HL-60/S4 treated with retinoic acid at 250 ng/mL for 4 days and 3 days (cell line): ENCODE data around the gene UVRAG.

Experiments
- in situ Hi-C: fragments of 300-500 bp; cut with MboI; formaldehyde crosslinking; loops from 2 replicates; pipeline ENCODE4 v1.7.0; 2022; ENCODE audit warnings: low sequenced_read_pairs

The UVRAG gene

DNA sequence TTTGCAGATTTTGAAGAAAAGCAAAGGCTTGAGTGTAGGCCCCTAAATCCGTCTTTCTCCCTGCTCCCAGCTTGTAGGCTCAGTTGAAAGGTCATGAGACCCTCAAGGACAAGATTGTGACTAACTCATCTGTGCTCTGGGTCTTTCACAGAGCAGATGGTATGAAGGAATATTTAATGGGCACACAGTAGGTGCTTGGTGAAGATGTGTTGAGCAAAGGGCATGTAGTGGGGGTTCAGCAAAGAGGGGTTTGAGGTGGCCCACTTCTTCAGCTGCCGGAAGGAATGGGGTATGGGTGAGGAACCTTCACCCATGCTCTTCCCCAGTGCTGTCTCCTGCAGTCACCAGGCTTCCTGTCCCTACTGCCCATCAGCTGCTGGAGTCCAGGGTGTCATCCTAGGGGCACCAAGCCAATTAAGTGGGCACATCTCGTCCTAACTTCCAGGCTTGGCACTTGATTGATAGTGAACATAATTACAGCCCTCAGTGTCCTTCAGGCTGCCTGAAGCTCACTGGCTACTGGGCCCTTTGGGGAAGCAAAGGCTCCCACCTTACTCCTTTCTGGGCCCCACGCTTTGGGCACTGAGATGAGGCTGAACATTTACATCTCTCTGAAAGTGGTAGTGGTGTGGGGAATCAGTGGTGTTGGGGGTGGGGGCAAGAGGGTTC is 31.5 kb upstream of the UVRAG start:
- in situ Hi-C loops, result no loop called here

DNA sequence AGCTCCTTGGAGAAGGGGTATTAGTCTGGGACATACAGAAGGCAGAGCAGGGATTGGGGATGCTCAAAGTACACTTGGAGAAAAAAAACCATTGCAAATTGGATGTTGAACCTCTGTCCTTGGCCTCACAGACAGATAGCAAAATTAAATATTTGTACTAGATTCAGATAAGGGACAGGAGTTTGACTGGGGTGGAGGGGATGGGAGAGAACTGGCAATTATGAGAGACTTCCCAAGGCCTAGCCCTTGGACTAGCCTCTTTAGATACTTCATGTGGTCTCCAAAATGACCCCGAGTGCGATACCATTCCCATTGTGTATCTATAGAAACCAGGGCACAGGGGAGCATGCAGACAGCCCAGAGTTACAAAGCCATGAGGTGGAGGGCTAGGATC is 30.9 kb upstream of the UVRAG start:
- in situ Hi-C loops, result no loop called here

DNA sequence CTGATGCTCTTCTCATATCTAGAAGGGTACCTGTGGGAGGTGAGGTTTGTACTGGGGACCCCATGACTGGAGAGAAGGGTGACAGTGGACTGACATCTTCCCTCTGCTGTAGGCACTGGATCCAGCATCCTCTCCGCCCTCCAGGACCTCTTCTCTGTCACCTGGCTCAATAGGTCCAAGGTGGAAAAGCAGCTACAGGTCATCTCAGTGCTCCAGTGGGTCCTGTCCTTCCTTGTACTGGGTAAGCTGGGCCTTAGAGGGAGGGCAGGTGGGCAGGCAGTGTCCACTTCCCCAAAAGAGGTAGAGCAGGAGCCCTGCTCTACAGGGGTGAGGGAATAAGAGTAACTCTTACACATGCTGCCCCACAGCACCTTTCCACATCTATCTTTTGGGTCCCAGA is 30.5 kb upstream of the UVRAG start:
- in situ Hi-C loops, result no loop called here

DNA sequence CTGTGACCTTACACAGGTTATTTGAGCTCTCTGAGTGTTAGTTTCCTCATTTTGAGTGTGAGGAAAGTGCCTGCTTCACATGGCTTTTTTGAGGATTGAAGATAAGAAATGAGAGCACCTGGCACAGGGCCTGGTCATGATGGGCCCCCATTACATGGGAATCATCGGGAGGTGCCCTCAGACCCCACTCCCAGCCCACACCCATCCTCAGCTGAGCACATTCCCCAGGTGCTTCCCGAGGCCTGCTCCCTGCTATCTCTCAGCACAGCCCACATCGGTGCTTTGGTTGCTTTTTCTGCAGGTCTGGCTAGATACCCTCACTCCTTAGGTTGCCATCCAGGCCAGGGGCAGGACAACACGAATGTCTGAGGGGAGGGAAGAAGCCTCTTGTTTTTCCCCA is 29.8 kb upstream of the UVRAG start:
- in situ Hi-C loops, result no loop called here

DNA sequence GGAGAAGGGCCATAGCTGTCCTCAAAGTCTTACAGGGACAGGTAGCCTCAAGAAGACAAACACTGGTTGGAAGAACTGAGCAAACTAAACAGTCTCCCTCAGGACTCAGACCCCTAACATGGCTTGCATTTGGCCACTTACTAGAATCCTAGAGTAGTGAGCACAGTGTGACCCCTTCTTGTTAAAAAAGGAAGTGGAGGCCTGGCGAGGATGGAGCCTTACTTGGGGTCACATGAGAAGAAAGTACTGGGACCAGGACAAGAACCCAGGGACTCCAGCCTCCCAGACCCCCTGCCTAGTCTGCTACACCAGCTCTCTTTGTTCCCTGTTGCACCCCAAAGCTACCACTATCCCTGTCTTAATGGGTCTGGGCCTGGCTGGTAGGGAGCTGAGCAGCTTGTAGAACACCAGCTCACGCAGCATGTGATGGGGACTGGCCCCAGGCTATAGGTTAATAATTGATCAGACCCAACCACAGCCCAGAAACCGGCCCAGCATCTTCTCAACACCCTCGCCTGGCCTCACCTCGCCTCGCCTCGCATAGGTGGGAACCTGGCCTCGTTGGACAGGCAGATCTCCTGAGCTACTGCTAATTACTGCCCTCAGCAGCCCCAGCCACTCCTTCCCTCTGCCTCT is 28.8 kb upstream of the UVRAG start:
- in situ Hi-C loops, result no loop called here

DNA sequence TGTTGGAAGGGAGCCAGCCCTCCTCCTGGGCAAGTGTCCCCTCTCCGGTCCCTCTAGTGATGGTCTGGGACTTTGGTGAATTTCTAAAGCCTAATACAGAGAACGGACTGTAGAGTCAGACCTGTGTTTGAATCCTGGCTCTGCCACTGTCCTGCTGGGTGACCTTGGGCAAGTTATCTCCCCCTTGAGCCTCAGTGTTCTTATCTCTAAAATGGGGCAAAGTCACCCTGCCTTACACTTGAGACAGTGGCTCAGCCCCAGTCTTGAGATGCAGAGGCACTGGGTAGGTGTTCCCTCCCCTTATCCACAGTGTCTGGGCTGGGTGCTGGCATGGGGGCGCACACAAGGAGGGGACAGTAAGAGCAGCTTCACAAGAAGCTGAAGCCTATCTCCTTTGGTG is 25.5 kb upstream of the UVRAG start:
- in situ Hi-C loops, result no loop called here

DNA sequence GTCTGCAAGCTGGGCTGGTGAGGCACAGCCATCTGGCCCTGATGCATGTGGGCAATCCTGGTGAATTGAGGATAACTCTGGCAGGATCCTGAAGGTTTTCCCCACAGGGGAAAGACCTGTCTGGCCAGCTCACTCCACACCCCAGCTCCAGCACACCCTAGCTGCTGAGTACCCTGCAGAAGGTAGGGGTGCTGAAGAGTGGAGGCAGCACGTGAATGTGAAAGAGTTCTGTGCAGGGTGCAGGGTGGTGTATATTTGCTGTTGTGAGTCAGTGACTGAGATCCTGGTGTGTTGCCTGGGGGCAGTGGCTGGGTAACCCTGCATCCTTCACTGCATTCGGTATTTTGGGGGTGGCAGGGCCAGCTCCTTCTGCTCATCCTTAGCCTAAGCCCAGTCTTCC is 24.0 kb upstream of the UVRAG start:
- in situ Hi-C loops, result no loop called here

DNA sequence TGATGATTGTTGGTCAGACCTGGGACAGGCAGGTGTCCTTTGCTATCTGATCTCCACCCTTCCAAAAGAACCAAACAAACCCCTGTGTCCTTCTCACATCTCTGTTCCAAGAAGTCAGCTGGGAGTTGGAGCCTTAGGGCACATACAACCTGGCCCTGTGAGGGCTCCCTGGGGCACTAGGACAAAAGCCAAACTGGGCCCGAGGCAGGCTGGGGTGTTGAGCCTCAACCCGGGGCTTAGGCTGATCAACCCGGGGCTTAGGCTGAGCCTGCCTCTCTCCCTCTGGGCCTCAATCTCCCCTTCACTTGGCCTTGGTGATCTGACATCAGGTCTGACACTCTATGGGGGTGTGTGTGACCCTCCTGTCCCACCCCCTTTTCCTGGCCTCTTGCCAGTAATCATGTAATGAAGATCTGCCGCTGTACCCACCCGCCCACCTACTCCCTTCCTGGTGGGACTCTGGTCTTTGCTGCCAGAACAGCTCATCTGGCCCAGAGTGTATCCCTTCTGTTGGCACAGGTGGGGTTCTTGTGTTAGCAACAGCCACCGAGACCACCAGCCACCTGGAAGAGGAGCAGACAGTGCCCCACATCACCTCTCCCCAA is 22.8 kb upstream of the UVRAG start:
- in situ Hi-C loops, result no loop called here

DNA sequence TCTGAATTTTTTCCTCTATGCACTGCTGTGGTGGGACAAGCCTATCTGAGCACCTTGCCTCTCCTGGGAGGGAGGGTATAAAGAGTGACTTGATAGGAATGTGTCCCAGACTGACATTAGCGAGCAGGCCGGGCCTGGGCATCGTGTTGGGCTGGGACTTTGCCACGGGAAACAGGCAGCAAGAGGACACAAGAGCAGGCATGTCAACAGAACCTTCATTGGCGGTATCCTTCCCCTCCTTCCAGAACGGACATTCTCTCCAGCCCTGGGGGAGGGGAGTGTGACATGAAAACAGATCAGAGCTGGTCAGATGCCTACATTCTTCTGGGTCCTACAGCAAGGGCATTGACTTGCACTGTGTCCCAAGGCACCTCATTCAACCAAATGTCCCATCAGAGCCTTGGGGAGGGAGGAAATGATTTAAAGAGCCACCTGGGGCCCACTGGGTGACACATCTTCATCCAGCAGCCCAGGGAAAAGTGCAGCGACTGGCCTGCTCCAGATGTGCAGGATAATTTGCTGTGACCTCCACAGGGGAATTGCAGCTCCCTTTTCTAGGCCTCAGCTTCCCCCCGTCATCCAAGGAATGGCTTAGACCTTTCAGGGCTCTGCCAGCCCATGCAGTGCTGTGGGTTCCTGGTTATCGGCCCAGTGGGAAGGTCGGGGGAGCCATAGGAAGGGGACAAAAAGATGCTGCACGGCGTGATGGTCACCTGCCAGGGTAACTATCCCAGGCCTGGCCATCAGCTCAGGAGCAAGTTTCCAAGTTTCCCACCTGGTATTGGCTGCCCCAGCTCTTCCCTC is 21.8 kb upstream of the UVRAG start:
- in situ Hi-C loops, result no loop called here

DNA sequence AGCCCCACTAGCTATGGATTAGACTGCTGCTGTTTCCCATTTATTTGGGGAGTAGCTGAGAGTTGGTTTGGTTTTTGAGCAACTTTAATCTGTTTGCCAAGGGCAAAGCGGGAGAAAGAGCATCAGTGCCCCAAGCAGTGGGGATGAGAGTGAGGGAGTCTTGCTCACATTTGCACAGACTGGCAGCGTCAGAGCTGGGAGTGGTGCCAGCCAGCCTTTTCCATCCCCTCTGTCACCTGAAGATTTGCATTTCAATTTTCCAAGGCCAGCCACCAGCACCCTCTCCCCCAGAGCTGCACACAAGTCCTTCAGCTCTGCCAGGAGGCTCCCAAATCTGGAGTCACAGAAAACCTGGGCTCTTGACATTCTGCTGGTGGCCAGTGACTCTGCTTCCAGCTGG is 21.0 kb upstream of the UVRAG start:
- in situ Hi-C loops, result no loop called here

DNA sequence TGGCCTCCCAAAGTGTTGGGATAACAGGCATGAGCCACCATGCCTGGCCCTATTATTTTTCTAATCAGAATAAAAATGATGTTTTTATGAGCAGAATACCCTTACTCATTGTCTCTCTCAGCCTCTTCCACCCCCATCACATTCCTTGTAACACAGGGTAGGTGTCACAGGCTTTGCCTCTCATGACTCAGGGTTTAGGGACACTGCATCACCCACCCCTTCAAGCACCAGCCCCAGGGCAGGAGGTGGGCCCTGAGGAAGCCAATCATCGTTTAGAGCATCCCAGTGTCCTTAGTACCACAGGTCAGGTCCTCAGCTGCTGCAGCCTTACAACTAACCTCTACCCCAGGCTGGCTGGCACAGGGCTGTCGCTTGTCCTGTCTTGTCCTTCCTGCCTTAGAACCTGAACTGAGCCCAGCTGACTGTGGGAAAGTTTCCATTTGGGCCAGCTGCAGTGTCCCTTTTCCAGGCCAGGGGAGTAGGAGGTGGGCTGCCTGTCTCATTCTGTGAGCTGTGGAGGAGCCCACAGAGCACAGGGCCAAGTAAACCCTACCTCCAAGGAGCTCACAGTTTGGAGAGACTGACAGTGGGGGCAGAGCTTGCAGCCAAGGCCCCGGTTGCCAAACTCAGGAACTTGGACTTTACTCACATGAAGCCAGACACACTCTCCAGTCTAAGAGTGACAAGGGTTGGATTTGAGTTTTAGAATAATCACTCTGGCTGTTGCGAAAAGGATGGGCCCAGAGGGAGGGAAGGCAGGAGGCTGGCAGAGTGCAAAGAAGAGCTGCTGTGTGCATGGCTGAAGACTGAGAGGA is 19.5 kb upstream of the UVRAG start:
- in situ Hi-C loops, result no loop called here

DNA sequence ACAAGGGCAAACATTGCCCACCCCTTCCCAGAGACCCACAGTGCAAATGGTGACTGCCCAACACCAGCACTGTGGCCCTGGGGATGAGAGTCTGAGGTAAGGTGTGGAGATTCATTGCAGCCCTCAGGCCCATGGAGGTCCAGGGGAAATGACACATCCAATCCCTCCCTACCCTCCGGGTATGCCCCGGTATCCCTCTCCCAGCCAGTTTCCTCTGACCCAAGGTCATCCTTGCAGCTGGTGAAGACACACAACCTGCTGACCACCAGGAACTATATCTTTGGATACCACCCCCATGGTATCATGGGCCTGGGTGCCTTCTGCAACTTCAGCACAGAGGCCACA is 18.9 kb upstream of the UVRAG start:
- in situ Hi-C loops, result no loop called here

DNA sequence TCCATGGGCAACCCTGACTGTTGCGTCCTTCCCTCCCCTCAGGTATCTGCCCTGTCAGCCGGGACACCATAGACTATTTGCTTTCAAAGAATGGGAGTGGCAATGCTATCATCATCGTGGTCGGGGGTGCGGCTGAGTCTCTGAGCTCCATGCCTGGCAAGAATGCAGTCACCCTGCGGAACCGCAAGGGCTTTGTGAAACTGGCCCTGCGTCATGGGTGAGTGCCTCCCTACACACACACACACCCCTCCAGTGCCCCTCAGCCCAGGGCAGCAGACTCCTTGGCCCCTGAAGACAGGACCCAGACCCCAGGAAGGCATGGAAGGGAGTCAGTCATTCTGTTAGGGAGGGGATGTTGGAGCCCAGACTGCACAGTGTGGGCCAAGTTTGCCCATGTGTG is 17.9 kb upstream of the UVRAG start:
- in situ Hi-C loops, result no loop called here

DNA sequence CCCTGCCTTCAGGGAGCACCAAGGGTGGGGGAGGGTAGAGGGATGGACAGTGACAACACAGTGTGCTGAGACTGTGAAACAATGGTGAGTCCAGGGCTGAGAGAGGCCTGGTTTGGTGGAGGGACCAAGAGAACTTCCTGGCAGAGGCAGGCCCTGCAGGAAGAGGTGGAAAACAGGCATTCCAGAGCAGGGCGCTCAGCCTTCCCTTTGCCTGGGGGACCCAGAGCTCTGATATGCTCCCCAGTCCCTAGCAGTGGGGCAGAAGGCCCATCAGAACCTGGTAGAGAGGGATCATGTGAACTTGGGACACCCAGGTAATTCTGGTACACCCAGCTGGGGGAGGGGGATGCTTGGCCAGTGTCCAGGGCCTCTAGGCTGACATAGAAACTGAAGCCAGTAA is 17.2 kb upstream of the UVRAG start:
- in situ Hi-C loops, result no loop called here

DNA sequence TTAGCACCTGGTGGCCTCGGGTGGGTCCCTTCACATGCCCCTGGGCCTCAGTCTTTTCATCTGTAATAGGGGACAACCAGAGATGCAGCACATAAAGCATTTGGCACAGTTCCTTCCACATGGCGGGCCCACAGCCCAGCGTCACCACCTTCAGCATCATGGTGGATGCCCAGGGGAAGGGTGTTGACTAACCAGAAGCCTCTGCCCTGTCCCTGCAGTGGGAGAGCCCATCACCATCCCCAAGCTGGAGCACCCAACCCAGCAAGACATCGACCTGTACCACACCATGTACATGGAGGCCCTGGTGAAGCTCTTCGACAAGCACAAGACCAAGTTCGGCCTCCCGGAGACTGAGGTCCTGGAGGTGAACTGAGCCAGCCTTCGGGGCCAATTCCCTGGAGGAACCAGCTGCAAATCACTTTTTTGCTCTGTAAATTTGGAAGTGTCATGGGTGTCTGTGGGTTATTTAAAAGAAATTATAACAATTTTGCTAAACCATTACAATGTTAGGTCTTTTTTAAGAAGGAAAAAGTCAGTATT is 14.8 kb upstream of the UVRAG start:
- in situ Hi-C loops, result no loop called here

DNA sequence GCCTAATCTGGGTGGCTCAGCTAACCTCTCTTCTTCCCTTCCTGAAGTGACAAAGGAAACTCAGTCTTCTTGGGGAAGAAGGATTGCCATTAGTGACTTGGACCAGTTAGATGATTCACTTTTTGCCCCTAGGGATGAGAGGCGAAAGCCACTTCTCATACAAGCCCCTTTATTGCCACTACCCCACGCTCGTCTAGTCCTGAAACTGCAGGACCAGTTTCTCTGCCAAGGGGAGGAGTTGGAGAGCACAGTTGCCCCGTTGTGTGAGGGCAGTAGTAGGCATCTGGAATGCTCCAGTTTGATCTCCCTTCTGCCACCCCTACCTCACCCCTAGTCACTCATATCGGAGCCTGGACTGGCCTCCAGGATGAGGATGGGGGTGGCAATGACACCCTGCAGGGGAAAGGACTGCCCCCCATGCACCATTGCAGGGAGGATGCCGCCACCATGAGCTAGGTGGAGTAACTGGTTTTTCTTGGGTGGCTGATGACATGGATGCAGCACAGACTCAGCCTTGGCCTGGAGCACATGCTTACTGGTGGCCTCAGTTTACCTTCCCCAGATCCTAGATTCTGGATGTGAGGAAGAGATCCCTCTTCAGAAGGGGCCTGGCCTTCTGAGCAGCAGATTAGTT is 14.2 kb upstream of the UVRAG start:
- in situ Hi-C loops, result no loop called here

DNA sequence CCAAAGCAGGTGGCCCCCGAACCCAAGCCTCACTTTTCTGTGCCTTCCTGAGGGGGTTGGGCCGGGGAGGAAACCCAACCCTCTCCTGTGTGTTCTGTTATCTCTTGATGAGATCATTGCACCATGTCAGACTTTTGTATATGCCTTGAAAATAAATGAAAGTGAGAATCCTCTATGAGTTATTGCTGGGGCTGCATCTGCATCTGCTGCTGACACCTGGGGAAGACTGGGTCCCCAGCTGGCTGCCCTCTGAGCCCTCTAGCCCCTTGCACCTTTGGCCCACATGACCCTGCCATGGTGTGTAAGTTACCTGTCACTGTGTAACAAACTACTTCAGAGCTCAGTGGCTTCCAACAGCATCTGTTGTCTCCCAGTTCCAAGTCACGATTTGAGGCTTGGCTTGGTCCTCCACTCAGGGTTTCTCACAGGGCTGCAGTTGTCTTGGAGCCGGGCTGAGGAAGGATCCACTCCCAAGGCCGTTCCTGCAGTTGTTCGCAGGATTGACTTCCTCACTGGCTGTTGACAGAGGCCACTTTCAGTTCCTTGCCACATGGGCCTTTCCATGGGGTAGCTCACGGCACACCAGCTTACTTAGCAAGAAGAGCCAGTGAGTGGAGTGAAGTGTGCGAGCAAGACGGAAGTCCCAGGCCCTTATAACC is 13.5 kb upstream of the UVRAG start:
- in situ Hi-C loops, result no loop called here

DNA sequence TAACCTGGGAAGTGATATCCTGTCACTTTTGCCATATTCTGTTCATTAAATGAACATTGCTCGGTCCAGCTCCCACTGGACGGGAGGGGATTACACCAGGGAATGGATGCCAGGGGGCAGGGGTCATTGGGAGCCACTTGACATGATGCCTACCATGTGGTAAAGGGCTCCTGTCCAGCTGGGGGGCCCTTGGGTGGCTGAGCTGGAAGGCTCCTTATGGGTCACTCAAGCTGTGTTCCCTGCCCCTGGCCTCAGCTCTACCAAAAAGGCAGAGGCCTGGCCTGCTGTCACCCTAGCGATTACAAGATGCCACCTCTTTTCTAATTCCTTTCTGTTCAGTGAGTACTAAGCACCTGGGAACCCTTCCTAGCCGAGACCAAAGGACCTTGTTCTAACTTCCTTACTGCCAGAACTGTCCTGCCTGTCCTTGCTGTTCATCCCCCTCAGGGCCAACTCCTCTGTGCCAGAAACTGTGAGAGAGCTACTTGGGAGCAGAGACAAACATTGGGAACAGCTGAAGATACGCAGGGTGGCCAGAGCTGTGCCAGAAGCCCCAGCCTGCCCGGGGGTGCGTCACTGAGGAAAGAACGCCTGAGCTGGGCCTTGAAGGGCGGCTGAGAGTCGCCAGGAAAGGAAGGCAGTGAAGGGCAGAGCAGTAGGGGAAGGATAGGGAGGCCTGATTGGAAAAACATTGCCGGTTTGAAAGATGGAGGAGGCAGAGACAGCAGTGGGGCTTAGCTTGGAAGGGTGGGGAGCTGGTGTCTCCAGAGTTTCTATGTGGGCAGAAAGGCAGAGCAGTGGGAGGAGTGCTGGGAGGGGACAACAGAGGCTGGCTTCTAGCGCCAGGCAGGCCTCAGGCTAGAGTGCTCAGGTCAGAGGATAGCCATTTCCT is 12.7 kb upstream of the UVRAG start:
- in situ Hi-C loops, result no loop called here
